Measurements from ENCODE around the gene CKM.

- TF ChIP-seq CTCF (IDR thresholded peaks at IDR 0.05), result no peak
- TF ChIP-seq EZH2 (IDR thresholded peaks at IDR 0.05), result no peak
- TF ChIP-seq EZH2phosphoT487 (IDR thresholded peaks at IDR 0.05), result no peak
Measured at GRCh38 chr19:45276284-45276687, 46.4 kb downstream of the CKM start.

Measured in neural progenitor cell (in vitro differentiated cells).